Small intestine (tissue), 7 donors: ENCODE results near the gene CCN6. TPM values are rescaled to one million over a fixed set of nuclear protein-coding genes. Genes with fewer than 3 reads are reported as not detected.

Source experiments
- DNase-seq, 2 donors: peaks; one replicate each; pipeline versions ENCODE4 v3.0.0 to v3.0.0-alpha.2; 2013
- FAIRE-seq: peaks from 2 replicates; lab custom pipeline; 2012; peaks lifted over from hg19 to GRCh38; lab: Jason Lieb, UNC
- H3K27ac ChIP-seq, 3 donors: one replicate each; pipeline ENCODE4 v1.5.1; 2013; ENCODE audit warnings: low read length in 2 of 3, mild to moderate bottlenecking in 2 of 3, control low read depth in 1 of 3, inconsistent platforms in 1 of 3, low read depth in 1 of 3, moderate library complexity in 1 of 3
- H3K27me3 ChIP-seq, 3 donors: one replicate each; pipeline ENCODE4 v1.6.1; 2013; ENCODE audit warnings: low read length in 3 of 3, inconsistent platforms in 1 of 3; ENCODE audit not compliant: control insufficient read depth in 3 of 3, insufficient read depth in 3 of 3
- H3K36me3 ChIP-seq, 3 donors: one replicate each; pipeline ENCODE4 v1.6.1; 2013; ENCODE audit warnings: low read length in 3 of 3, inconsistent platforms in 1 of 3, low read depth in 1 of 3, mild to moderate bottlenecking in 1 of 3, moderate library complexity in 1 of 3; ENCODE audit not compliant: control insufficient read depth in 3 of 3, insufficient read depth in 2 of 3
- H3K4me1 ChIP-seq, 3 donors: one replicate each; pipeline ENCODE4 v1.6.1; 2013; ENCODE audit warnings: low read length in 2 of 3, inconsistent platforms in 1 of 3, low read depth in 1 of 3, mild to moderate bottlenecking in 1 of 3, moderate library complexity in 1 of 3; ENCODE audit not compliant: control insufficient read depth in 3 of 3, insufficient read depth in 2 of 3
- H3K4me3 ChIP-seq, 3 donors: one replicate each; pipeline ENCODE4 v1.5.1; 2013; ENCODE audit warnings: low read length in 3 of 3, control low read depth in 1 of 3, inconsistent platforms in 1 of 3, low read depth in 1 of 3, mild to moderate bottlenecking in 1 of 3, moderate library complexity in 1 of 3
- H3K9me3 ChIP-seq, 2 donors: one replicate each; pipeline ENCODE4 v1.6.1; 2013; ENCODE audit warnings: low read depth in 1 of 2, low read length in 1 of 2; ENCODE audit not compliant: control insufficient read depth in 2 of 2, insufficient read depth in 1 of 2
- WGBS, 3 donors: extraction: QIAGEN DNeasy Blood & Tissue Kit; methylation state at CpG; one replicate each; pipeline ENCODE4 v1.1.7; 2013; 5-methylcytosine and 5-hydroxymethylcytosine counted together
- polyA plus RNA-seq, 4 donors: library from polyadenylated mRNA; stranded (reverse) in 3 of 4; unstranded in 1 of 4; fragments of 200-250 nt in 3 of 4; fragments of 120-200 nt in 1 of 4; gene quantifications; one replicate each; pipeline versions ENCODE4 v1.2.1 to v1.2.3, GENCODE V29; 2013
- donor health status: healthy with polysubstance abuse.
- donor health status: control.
- donor health status: control.
- donor health status: Bipolar disorder and iron deficiency.
- donor health status: healthy.

The CCN6 gene
- polyA plus RNA-seq, 4 donors, result 0.28 TPM; not detected in 3

DNA sequence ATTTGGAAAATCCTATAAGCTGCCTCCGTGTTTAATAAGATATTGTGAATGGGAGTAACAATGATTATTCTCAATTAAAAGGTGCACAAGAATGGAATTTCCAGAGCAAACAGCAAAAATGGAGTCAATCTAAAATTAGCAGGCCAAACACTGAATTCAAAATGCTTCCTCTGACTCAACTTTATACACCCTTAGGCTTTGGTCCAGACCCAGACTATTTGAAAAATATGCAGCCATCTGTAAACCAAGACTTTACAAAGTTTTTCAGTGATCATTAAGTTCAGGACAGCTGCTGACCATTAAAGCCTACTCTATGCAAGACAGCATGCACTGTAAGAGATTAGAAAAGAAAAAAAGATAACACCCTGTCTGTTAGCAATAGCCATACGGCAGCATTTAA lies 39.4 kb upstream of the CCN6 start:
- Histone ChIP-seq H3K27me3 (no peaks in the 10 kb centered on the region), H3K4me1 (peaks cover 0 to 9% (median 2%) of the 10 kb centered on the region in 3 donors), H3K27ac (no peak overlapping the region), H3K9me3 (no peaks in the 10 kb centered on the region), H3K4me3 (no peak overlapping the region), H3K36me3 (no peaks in the 10 kb centered on the region)
- WGBS, 3 donors, result 55 to 71% (median 71%) methylated on average over 2 of the region's 2 CpGs
- DNase-seq, result no peak
- FAIRE-seq, result no peak

DNA sequence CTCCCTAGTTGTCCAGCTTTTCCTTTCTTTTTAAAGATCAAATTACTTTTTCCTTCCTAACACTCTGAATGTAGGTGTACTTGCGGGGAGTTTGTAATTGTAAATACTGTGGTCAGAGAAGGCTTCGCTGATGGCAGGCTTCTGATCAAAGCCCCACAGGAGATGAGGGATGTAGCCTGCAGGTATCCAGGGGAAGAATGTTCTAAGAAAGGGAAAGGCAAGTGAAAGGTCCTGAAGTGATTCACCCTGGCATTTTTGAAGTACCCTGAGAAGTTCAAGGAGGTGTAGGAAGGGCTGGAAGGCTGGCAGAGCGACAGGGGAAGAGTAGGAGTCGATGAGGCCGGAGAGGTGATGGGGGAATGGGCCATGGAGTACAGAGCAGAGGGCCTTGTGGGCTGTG lies 38.2 kb upstream of the CCN6 start:
- DNase-seq (no peak), FAIRE-seq (no peak)
- peaks cover 0 to 11% (median 2%) of the 10 kb centered on the region in 3 donors for H3K4me1 ChIP-seq
- H3K27ac ChIP-seq, result no peak overlapping the region
- no peak overlapping the region for H3K4me3 ChIP-seq
- H3K36me3 ChIP-seq, result no peaks in the 10 kb centered on the region
- no peaks in the 10 kb centered on the region for H3K9me3 ChIP-seq
- 95 to 96% (median 96%) methylated on average over 5 of the region's 5 CpGs for WGBS, 3 donors
- H3K27me3 ChIP-seq, result no peaks in the 10 kb centered on the region

DNA sequence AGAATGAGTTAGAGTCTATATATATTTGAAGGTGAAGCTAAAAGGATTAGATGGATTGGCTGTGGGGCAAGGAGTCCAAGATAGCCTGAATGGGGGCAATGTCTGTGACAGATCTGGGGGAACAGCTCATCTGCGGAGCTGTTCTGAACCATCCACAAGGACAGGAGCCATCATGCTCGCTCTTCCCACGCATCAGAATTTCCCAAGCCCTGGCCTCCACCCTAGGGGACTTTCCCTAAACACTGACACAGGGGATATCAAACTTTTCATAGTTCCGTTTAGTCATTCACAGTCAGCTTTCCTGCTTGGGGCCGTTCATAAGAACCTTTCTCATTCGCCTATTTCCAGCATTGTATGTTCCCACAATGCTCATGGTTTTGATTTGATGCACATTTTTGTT lies 37.6 kb upstream of the CCN6 start:
- Histone ChIP-seq H3K36me3 (no peaks in the 10 kb centered on the region), H3K27me3 (no peaks in the 10 kb centered on the region), H3K27ac (no peak overlapping the region), H3K4me3 (no peak overlapping the region), H3K9me3 (no peaks in the 10 kb centered on the region), H3K4me1 (peaks cover 0 to 11% (median 2%) of the 10 kb centered on the region in 3 donors)
- no peak for DNase-seq
- FAIRE-seq, result no peak
- WGBS, 3 donors, result 64 to 85% (median 74%) methylated on average over 6 of the region's 6 CpGs

DNA sequence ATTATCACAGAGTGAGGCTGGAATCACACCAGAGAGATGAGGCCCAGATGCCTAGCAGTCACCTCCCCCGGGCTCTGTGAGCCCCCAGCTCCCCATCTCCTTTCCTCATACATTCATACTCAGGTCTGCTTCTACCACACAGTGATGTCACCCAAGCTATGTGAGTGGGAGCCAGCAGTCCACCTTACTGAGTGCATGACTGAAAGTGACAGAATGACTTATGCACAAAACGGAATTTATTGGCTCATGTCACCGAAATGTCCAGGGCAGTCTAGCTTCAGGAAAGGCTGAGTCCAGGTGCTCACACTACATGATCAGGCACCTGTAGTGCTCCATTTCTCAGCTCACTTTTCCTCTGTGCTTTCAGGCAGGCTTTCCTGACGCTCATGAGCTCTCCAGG lies 36.7 kb upstream of the CCN6 start:
- Histone ChIP-seq H3K27ac (no peak overlapping the region), H3K36me3 (no peaks in the 10 kb centered on the region), H3K9me3 (no peaks in the 10 kb centered on the region), H3K4me1 (peaks cover 0 to 11% (median 2%) of the 10 kb centered on the region in 3 donors), H3K27me3 (no peaks in the 10 kb centered on the region), H3K4me3 (no peak overlapping the region)
- WGBS, 3 donors, result 87 to 96% (median 90%) methylated on average over 4 of the region's 4 CpGs
- DNase-seq, result no peak
- FAIRE-seq, result no peak

DNA sequence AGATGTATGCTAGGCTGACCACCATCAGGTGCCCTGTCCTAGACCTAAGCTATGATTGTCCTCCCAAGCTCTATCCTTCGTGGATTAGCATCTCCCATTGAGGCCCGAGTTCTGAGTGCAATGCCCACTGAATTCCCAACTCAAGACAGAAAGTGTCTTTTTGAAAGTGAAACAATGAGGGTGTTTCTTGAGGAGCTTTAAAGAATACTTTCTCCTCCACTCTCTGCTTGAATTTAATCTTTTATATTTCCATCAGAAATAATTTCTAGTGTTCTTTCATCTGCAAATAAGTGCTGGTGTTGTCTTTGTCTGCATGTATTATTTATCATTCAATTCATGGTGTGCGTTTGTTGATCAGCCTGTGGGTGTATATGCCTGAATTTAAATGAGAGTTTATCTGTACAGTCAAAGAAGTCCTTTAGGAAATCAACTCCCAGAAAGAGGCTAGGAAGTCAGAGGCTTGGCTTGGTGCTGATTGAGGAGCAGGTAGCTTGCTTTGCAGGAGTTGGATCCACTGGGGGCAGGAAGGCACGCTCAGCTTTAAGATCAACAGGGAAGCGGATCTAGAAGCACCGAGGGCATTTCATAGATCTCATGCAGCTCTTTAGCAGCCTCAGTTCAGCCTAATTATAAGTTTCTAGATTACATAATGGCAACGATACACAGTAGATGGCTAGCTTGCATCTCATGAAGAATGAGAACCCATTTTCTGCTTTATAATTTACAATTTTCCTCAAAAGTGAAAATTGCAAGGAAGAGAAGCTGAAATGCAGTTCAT lies 36.0 kb upstream of the CCN6 start:
- H3K27ac ChIP-seq, result no peak overlapping the region
- H3K36me3 ChIP-seq, result no peaks in the 10 kb centered on the region
- no peak overlapping the region for H3K4me3 ChIP-seq
- H3K27me3 ChIP-seq, result no peaks in the 10 kb centered on the region
- 70 to 78% (median 75%) methylated on average over 7 of the region's 7 CpGs for WGBS, 3 donors
- no peaks in the 10 kb centered on the region for H3K9me3 ChIP-seq
- FAIRE-seq (no peak), DNase-seq (no peak)
- H3K4me1 ChIP-seq, result peaks cover 0 to 11% (median 2%) of the 10 kb centered on the region in 3 donors

DNA sequence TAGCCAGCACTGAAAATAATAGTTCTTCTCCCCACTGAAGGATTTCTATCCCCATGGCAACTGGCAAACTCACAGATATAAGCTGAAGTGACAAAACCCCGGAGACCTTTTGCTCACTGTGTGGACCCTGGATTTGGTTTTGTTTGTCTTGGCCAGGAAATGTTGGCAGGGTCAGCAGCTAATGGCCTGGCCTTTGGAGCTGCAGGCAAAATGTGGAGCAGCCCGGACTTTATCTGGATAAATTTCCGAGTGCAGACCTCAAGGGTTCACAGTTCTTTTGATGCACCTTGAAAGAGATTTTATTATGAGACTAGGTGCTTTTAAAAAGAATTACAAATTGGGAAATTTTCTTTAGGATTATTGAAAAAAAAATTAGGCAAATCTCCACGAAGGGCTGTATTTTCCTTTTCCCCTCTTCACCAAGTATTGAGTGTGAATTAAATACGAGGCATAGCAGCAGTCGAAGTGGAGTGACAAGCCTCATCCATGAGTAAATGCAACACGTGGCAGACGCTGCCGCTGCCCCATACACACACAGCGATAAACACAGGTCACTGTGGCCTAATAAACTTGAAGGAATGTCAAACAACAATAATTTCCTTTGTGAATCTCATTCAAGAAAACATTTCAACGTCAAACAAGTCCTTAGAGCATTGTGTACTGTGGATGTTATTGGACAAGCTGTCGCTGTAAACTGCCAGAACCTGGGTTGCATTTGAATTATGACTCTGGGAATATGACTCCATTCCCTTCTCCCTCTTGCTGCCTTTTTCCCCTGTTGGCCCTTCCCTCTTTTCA lies 35.1 kb upstream of the CCN6 start:
- Histone ChIP-seq H3K4me3 (no peak overlapping the region), H3K36me3 (no peaks in the 10 kb centered on the region), H3K9me3 (peaks cover 0 to 4% of the 10 kb centered on the region in 2 donors), H3K4me1 (peaks cover 0 to 11% (median 2%) of the 10 kb centered on the region in 3 donors), H3K27me3 (no peaks in the 10 kb centered on the region), H3K27ac (no peak overlapping the region)
- DNase-seq (no peak), FAIRE-seq (no peak)
- WGBS, 3 donors, result 32 to 40% (median 36%) methylated on average over 12 of the region's 12 CpGs

DNA sequence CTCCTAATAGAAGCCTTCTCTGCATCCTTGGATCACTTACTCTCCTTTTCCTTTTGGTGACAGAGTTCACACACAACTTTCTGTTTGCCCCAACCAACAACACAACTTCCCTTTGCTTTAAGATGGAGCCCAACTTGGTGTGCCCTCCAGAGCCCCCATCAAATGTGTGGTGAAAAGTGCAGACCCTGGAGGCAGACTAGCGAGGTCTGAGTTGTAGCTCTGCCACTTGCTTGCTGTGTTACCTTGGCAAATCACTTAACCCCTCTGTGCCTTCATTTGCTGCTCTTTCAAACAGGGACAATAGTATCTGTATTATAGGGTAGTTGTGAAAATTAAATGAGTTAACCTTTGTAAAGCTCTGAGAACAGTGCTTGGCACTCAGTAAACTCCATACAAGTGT lies 34.3 kb upstream of the CCN6 start:
- Histone ChIP-seq H3K27ac (peak overlapping the region in 1 of 3 donors; percentile 22), H3K36me3 (no peaks in the 10 kb centered on the region), H3K4me3 (no peak overlapping the region), H3K4me1 (peaks cover 0 to 8% (median 2%) of the 10 kb centered on the region in 3 donors), H3K27me3 (no peaks in the 10 kb centered on the region), H3K9me3 (peaks cover 0 to 9% of the 10 kb centered on the region in 2 donors)
- no peak for FAIRE-seq
- no peak for DNase-seq
- WGBS, 3 donors, result 36 to 89% (median 41%) methylated on average over 1 of the region's 1 CpG

DNA sequence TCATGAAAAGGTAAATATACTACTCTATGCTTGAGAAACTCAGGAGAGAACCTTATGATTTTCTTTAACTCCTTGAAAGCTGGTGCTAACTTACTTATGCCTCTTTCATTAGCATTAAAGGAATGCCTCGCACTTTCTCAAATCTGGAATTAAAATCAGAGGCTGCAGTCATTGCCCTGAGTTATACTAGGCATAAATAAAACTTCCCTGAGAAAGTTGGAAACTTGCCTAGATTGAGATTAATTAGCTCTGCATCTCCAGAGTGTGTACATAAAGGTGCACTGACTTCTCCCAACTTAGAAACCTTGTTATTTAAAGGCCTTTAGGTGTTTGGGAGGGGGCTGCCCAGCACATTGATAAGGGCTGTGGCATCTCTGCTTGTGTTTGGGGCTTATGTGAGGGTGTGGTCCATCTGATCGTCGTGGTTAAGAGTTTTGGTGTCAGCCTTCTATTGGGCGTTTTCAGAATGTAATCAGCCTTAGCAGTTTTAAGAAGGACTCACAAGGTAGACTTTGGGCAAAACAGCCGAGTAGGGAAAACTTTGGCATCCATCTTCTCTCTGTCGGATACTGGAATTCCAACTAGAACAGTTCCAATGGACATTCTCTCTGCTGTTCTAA lies 32.1 kb upstream of the CCN6 start:
- FAIRE-seq, result no peak
- Histone ChIP-seq H3K27ac (no peak overlapping the region), H3K4me3 (no peak overlapping the region), H3K27me3 (no peaks in the 10 kb centered on the region), H3K36me3 (no peaks in the 10 kb centered on the region), H3K4me1 (peaks cover 0 to 8% (median 2%) of the 10 kb centered on the region in 3 donors), H3K9me3 (peaks cover 0 to 9% of the 10 kb centered on the region in 2 donors)
- 36 to 60% (median 41%) methylated on average over 6 of the region's 6 CpGs for WGBS, 3 donors
- DNase-seq, result no peak
